ENCODE data around the gene CPSF4L. TPM values are rescaled to one million over a fixed set of nuclear protein-coding genes. Genes with fewer than 3 reads are reported as not detected.
A peak's percentile ranks its signal among the peaks of the same experiment; 100 is the strongest.

The CPSF4L gene
- total and polyA plus RNA-seq, 2 of the 13 experiments (the other 11 are each of a cell fraction or from before 2014, with no cell fraction given), result 0.73 to 1.6 TPM

GRCh38 chr17:73272906-73273218, 11.2 kb upstream of the CPSF4L start:
- no peaks in the 10 kb centered on the region for H3K36me3 ChIP-seq (replicated peaks in 1 of 2; ENCODE audit: control insufficient read depth in 1 of 2, insufficient read depth in 2 of 2, low read length in 2 of 2)
- H4K20me1 ChIP-seq (ENCODE audit: insufficient read depth, low read length), result no peaks in the 10 kb centered on the region
- peak overlapping the region; percentile 69 for H3K4me2 ChIP-seq (ENCODE audit: low read depth, low read length)
- peak overlapping the region; percentile 45 for H3K9ac ChIP-seq (ENCODE audit: insufficient read depth, low read depth, low read length)
- H2AFZ ChIP-seq (ENCODE audit: low read length), result no peak overlapping the region
- FAIRE-seq, result peak; percentile 74
- H3K27me3 ChIP-seq (ENCODE audit: control insufficient read depth in 1 of 2, insufficient read depth in 2 of 2, low read length in 2 of 2), result no peaks in the 10 kb centered on the region
- peak overlapping the region; percentile 75 for H3K27ac ChIP-seq (ENCODE audit: extremely low read length, insufficient read depth, low read length)
- no peaks in the 10 kb centered on the region for H3K79me2 ChIP-seq (ENCODE audit: insufficient read depth, low read length)
- peak; percentile 97 for DNase-seq (ENCODE audit: low spot score)
- ATAC-seq, result peak; percentile 85
- intact Hi-C loops (cut with micrococcal nuclease; ENCODE audit: unreplicated experiment) (loop anchor here (1.0 to 2.0 kb wide), 2 partner anchors 11 to 16 kb away; no protein-coding TSS in a partner anchor), in situ Hi-C loops (cut with HindIII; ENCODE audit: extremely low pct_ligation_motif_present, low pct_unique_long_range_greater_than_20kb) (no loop called here)
- H3K4me3 ChIP-seq (replicated peaks in 1 of 3; ENCODE audit: insufficient read depth in 1 of 3, low read depth in 2 of 3, low read length in 3 of 3), result peak overlapping the region in 1 of 3 experiments; percentile 43; a peak in 2 of 6 replicates
- no TSS peak for BruUV-seq (replicated peaks)
- H3K4me1 ChIP-seq (ENCODE audit: insufficient read depth, low read length), result peaks cover 77% of the 10 kb centered on the region
- WGBS (ENCODE audit: low lambda C conversion rate), result 3% methylated on average over 8 of the region's 8 CpGs
- 0 out of 2 replicates have a peak, but pooled peaks cover 4% of the 10 kb centered on the region for H3K9me3 ChIP-seq (ENCODE audit: low read length)
- ChIA-PET CTCF (ENCODE audit: low intra/inter-chr PET ratio, low total read pairs) (no interaction called here), POLR2A (interaction anchor here (1.0 to 3.0 kb wide), 4 partner anchors 10 to 36 kb away, joined by 3 to 19 read pairs (median 9); partner anchors contain the start of gene CPSF4L)
- no peak; the same call in 1 of the 2 replicates for TF ChIP-seq DZIP1 (CRISPR knock-in tag; IDR thresholded peaks at IDR 0.05)
- 0 out of 2 replicates have a peak, but pooled peaks have one; percentile 9 for TF ChIP-seq MTF2 (CRISPR knock-in tag; IDR thresholded peaks at IDR 0.05; ENCODE audit: borderline replicate concordance)
- peak; percentile 85 for TF ChIP-seq ZNF331 (CRISPR knock-in tag; IDR thresholded peaks at IDR 0.05)
- peak; percentile 83; the same call in 1 of the 2 replicates for TF ChIP-seq MAX (IDR thresholded peaks at IDR 0.05)
- no peak for TF ChIP-seq ZNF879 (CRISPR knock-in tag; IDR thresholded peaks at IDR 0.05)
- TF ChIP-seq ZNF777 (CRISPR knock-in tag; IDR thresholded peaks at IDR 0.05), result 0 out of 2 replicates have a peak, but pooled peaks have one; percentile 34
- peak; percentile 57; the same call in 1 of the 2 replicates for TF ChIP-seq ARNT2 (CRISPR knock-in tag; IDR thresholded peaks at IDR 0.05; ENCODE audit: low read depth)
- no peak for TF ChIP-seq MTF1 (CRISPR knock-in tag; IDR thresholded peaks at IDR 0.05)
- no peak for TF ChIP-seq LRRFIP1 (CRISPR knock-in tag; conservative IDR thresholded peaks at IDR 0.05)
- peak; percentile 96 for TF ChIP-seq XRCC5 (optimal IDR thresholded peaks at IDR 0.05; ENCODE audit: low read length)
- TF ChIP-seq MAFG (CRISPR knock-in tag; IDR thresholded peaks at IDR 0.05), result no peak
- peak; percentile 80; the same call in 1 of the 2 replicates for TF ChIP-seq NR2C2 (CRISPR knock-in tag; IDR thresholded peaks at IDR 0.05; ENCODE audit: borderline replicate concordance)
- no peak for TF ChIP-seq PAX8 (CRISPR knock-in tag; IDR thresholded peaks at IDR 0.05; ENCODE audit: borderline replicate concordance)
- peak; percentile 82 for TF ChIP-seq ZNF574 (CRISPR knock-in tag; IDR thresholded peaks at IDR 0.05)

All from HepG2 (cell line).